ENCODE measurements around the gene COL6A3. TPM values are rescaled to one million over a fixed set of nuclear protein-coding genes. Genes with fewer than 3 reads are reported as not detected.

The COL6A3 gene
- total RNA-seq, 1 experiment from 2014 or later: 1.2 TPM

GRCh38 chr2:237300739-237301138, 113.2 kb downstream of the COL6A3 start (continued):
- TF ChIP-seq EZH2phosphoT487 (IDR thresholded peaks at IDR 0.05; ENCODE audit: borderline replicate concordance): no peak
- no peak for TF ChIP-seq SRF (IDR thresholded peaks at IDR 0.05; ENCODE audit: low read depth)
- TF ChIP-seq MAX (IDR thresholded peaks at IDR 0.05): no peak
- TF ChIP-seq ZBTB33 (IDR thresholded peaks at IDR 0.05; ENCODE audit: extremely low read depth, insufficient replicate concordance, low read length): no peak
- TF ChIP-seq ELF1 (IDR thresholded peaks at IDR 0.05; ENCODE audit: borderline replicate concordance, low read depth): no peak
- no peak for TF ChIP-seq FOSL1 (IDR thresholded peaks at IDR 0.05; ENCODE audit: low read depth)
- TF ChIP-seq POLR2AphosphoS5 (IDR thresholded peaks at IDR 0.05; ENCODE audit: low read depth, low read length): no peak
- no peak for TF ChIP-seq ZNF274 (IDR thresholded peaks at IDR 0.05; ENCODE audit: low read depth, low read length)

GRCh38 chr2:237299906-237300305, 114.1 kb downstream of the COL6A3 start:
- no peaks in the 10 kb centered on the region for H4K20me1 ChIP-seq (ENCODE audit: insufficient read depth)
- no peak overlapping the region for H3K27ac ChIP-seq (ENCODE audit: low read depth, low read length)
- H3K79me2 ChIP-seq (ENCODE audit: insufficient read depth, low read length): no peaks in the 10 kb centered on the region
- peak; percentile 36 for ATAC-seq
- peak overlapping the region in 1 of 2 experiments; percentile 15; a peak in 2 of 4 replicates for H3K4me3 ChIP-seq (replicated peaks in 1 of 2; ENCODE audit: low read depth in 1 of 2, low read length in 2 of 2)
- H3K9ac ChIP-seq (ENCODE audit: low read length): no peak overlapping the region
- peak overlapping the region; percentile 69 for H3K4me2 ChIP-seq (ENCODE audit: low read length)
- H2AFZ ChIP-seq (ENCODE audit: low read depth, low read length, poor library complexity, severe bottlenecking): no peak overlapping the region
- no peaks in the 10 kb centered on the region; the same call in 1 of the 2 replicates for H3K27me3 ChIP-seq (ENCODE audit: insufficient read depth, low read length)
- no TSS peak for BruUV-seq (replicated peaks)
- CTCF ChIA-PET: no interaction called here
- peak; percentile 48 for DNase-seq (ENCODE audit: low read depth, low spot score)
- H3K4me1 ChIP-seq (ENCODE audit: control insufficient read depth in 1 of 2, insufficient read depth in 2 of 2, low read length in 2 of 2): peaks cover 34 to 48% of the 10 kb centered on the region in 2 experiments
- H3K9me3 ChIP-seq (ENCODE audit: control insufficient read depth in 1 of 2, insufficient read depth in 1 of 2, low read depth in 1 of 2, low read length in 2 of 2): peaks cover 0 to 7% of the 10 kb centered on the region in 2 experiments; a peak in 1 of 4 replicates
- POLR2A ChIA-PET: no interaction called here
- H3K36me3 ChIP-seq (ENCODE audit: control insufficient read depth in 1 of 2, insufficient read depth in 2 of 2, low read length in 2 of 2): no peaks in the 10 kb centered on the region
- no peaks in the 10 kb centered on the region for H3K9me2 ChIP-seq (ENCODE audit: insufficient read depth)
- RAD21 ChIA-PET (ENCODE audit: low non-redundant PET in 1 of 2, low total read pairs in 2 of 2, uncharacterized antibody in 2 of 2, unreplicated experiment in 2 of 2): no interaction called here
- intact Hi-C loops (cut with micrococcal nuclease): no loop called here
- TF ChIP-seq SRF (IDR thresholded peaks at IDR 0.05; ENCODE audit: low read depth) (peak; percentile 59), REST (IDR thresholded peaks at IDR 0.05; ENCODE audit: low read depth) (no peak), POLR2A (IDR thresholded peaks at IDR 0.05; ENCODE audit: borderline replicate concordance, extremely low read depth, insufficient read depth, insufficient read length) (no peak), SP1 (IDR thresholded peaks at IDR 0.05; ENCODE audit: low read depth) (peak; percentile 70), YY1 (IDR thresholded peaks at IDR 0.05; ENCODE audit: extremely low read depth, insufficient replicate concordance, low read depth, low read length) (no peak), CBX3 (IDR thresholded peaks at IDR 0.05; ENCODE audit: low read depth) (peak; percentile 70), EGR1 (IDR thresholded peaks at IDR 0.05; ENCODE audit: low read depth) (no peak), SIN3A (IDR thresholded peaks at IDR 0.05; ENCODE audit: low read depth) (peak; percentile 38; the same call in 1 of the 2 replicates), TCF7L2 (IDR thresholded peaks at IDR 0.05; ENCODE audit: borderline replicate concordance, extremely low read depth, insufficient read depth, insufficient read length) (peak; percentile 94), POLR2AphosphoS5 (IDR thresholded peaks at IDR 0.05; ENCODE audit: low read depth, low read length) (no peak), ZBTB33 (IDR thresholded peaks at IDR 0.05; ENCODE audit: extremely low read depth, insufficient replicate concordance, low read length) (no peak), ELF1 (IDR thresholded peaks at IDR 0.05; ENCODE audit: borderline replicate concordance, low read depth) (no peak), FOSL1 (IDR thresholded peaks at IDR 0.05; ENCODE audit: low read depth) (peak; percentile 66), CEBPB (IDR thresholded peaks at IDR 0.05; ENCODE audit: low read depth) (peak; percentile 62), RAD21 (IDR thresholded peaks at IDR 0.05; ENCODE audit: low read depth) (no peak)
